HG02981 (cell line): ENCODE measurements around the gene ANKRD44.
A peak's percentile ranks its signal among the peaks of the same experiment; 100 is the strongest.

ENCODE experiments used
- ATAC-seq: cut with Tn5 transposase; IDR thresholded peaks from one replicate; pipeline ENCODE4 v1.9.1; 2021; ENCODE audit warnings: mild to moderate bottlenecking, moderate library complexity; ENCODE audit not compliant: unreplicated experiment

ANKRD44 gene

GRCh38 chr2:197007716-197008628, 302.6 kb downstream of the ANKRD44 start:
- no peak for ATAC-seq

DNA sequence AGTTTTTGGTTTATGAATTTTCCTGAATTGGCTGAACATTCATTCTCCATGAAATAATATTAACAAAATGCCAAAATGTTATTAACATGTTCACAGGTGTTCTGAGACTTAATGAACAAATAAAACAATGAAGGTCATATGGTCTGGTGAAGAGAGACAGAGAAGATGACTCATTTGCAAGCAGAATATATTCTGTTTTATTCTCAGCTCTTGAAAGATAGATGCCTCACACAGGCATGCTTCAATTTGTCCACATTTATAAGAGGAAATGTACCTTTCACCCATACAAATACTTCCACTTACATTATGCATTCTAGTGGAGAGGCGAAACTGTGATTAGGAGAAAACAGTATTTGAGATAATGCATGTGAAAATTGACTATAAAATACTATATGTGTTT, 308.7 kb downstream of the ANKRD44 start:
- ATAC-seq = no peak

GRCh38 chr2:196995757-196996314, 314.7 kb downstream of the ANKRD44 start:
- ATAC-seq = no peak

DNA sequence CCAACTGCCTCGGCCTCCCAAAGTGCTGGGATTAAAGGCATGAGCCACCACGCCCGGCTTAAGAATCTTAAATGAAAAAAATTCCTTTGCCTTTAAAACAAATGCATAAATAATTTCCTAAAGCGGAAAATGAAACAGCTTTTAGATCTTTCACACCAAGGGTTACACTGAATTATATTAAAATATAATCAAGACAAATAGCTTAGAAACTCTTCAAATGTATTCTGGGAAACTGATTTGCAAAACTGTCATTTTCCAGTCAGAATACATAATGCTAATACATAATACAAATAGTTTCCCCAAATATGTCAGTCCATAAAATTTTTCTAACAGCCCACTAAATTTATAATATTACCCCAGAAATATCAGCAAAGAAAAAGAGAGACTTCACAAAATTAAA, 315.8 kb downstream of the ANKRD44 start:
- ATAC-seq = no peak

- ATAC-seq = no peak
These were observed 317.0 kb downstream of the ANKRD44 start for GRCh38 chr2:196993617-196994016.

- no peak for ATAC-seq
These were observed 318.1 kb downstream of the ANKRD44 start for GRCh38 chr2:196992466-196992865.

DNA sequence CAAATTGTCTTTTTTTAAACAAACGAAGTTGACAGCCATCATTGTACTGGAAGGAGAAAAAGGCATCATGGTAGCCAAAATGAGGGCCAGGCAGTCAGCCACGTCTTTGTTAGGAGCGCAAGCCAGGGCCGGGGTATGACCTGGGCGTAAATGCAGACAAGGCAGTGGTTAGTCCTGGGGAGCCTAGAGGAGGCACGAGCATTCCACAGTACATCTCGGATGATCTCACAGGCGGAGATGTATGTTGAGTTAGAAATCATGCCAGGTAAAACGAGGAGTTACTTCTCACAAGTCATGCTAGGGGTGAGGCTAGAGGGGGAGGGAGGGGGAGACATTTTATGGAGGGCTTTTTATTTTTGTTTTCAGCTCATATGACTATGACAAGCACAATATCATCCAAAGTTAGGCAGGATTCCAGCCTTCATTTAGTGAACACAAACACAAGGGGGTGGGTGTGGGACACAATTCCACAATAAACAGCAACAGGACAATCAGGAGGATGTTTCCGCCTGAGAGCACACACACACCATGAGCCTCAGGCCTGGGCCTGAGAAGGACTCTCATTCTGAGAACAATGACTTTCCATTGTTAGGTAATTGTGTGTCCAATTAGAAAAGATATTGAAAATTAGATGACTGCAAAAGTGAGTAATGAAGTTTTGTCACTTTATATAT, 319.7 kb downstream of the ANKRD44 start:
- ATAC-seq = no peak

DNA sequence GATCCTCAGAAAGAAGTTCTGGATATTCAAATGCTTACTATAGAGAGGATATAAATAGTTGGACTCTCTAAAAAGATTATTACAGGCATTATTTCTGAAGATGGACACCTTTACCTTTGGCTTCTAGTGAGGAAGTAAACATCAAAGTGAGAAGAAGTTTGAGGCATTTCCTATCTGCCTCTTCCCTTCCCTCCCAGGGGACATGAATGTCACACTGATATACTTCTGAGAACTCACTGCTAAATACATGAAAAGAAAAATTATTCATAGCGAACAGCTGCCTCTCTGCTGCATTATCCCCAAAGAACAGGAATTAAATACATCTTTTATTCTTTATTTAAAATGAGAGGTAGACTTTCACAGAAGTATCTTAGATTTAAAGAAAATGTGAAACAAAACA, 320.5 kb downstream of the ANKRD44 start:
- no peak for ATAC-seq

GRCh38 chr2:196989496-196989895, 321.1 kb downstream of the ANKRD44 start:
- ATAC-seq = no peak

DNA sequence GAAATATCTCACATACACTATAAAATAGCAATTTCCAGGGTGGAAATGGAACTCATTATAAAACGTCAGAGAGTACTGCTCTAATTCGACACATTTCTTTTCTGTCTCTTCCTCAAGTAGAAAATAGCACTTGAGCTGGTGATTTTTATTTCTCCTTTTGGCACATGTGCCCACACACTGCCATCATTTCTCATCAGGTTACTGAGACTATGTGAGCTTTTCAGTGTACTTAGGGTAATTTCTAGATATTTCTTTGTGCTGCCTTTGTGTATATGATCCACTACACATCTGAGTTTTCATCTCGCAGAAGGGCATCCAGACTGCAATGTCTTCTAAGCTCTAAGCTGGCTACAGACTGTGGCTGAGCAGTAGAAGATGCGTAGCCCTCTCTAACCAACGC, 321.9 kb downstream of the ANKRD44 start:
- no peak for ATAC-seq

DNA sequence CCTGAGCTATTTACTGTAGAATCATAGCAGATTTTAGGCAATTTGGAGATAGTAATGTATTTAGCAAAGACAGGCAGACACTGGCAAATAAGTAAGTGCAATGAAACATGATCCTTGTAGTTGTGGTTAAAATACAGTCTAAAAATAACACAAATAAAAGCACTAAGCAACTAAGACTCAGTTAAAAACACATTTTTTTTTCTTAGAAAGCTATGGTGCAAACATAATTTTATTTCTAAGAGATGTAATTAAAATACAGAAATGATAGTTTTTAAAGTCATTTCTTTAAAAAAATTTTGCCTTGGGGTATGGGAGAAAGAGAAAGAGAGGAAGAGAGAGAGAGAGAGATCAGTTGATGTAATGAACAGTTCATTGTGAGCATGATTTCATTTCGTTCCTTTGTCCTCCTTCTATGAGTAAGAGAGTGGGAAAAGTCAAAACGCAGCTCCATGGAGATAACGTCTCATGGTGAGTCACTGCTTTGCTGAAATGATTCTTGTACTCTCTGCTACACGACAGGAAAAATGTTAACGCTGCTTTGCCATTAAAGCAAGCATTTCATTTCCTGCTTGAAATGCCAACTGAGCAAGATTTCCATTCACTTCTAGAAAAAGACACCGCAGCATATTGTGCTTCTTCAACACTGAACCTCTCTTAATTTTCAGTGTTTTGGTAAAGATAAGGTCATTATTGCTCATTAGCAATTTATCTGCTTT, 322.8 kb downstream of the ANKRD44 start:
- peak; percentile 62 for ATAC-seq

- no peak for ATAC-seq
These were observed 323.3 kb downstream of the ANKRD44 start for GRCh38 chr2:196987298-196987648.

DNA sequence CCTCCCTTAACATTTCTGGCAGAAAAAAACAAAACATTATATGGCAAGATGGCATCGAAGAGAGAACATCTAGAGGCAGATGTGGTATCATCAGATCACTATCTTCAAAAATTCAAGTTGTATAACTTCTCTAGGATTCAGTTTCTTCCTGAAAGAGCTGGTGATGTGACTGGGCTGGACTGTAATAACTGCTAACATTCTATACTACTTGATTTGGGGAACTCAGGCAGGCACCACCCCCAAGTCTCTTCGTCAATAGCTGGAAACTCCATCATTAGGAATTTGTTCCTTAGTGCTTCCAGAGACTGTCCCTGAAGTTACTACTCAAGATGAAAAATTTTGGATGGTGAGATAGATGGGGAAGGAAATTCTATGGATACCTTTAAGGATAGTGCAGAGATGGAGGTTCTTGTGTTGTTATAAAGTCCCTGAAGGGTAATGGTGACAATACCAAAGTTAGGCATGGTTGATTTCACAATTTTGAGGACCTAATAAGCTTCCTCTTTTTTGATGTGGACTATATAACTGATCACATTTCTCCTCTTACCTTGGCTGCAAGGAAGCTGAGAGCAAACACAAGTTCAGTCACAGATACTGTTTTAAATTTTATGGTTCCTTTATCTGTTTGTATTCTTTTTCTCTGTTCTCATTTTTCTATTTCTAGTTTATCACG, 324.9 kb downstream of the ANKRD44 start:
- no peak for ATAC-seq

DNA sequence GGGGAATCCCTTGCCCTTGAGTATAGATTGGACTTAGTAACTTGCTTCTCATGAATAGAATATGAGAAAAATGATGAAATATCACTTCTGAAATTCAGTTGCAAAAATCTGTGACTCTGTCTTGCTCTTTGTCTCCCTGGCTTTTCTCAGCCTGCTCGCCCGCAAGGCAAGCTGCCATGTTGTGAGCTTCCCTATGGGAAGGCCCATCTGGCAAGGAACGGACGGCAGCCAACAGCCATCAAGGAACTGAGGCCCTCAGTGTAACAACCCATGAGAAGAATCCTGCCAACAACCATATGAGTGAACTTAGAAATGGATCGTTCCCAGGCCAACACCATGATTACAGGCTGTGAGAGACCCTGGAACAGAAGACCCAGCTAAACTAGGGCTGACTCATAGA, 325.7 kb downstream of the ANKRD44 start:
- ATAC-seq = no peak

- no peak for ATAC-seq
These were observed 326.6 kb downstream of the ANKRD44 start for GRCh38 chr2:196983934-196984333.

- no peak for ATAC-seq
These were observed 330.1 kb downstream of the ANKRD44 start for GRCh38 chr2:196980473-196980872.

DNA sequence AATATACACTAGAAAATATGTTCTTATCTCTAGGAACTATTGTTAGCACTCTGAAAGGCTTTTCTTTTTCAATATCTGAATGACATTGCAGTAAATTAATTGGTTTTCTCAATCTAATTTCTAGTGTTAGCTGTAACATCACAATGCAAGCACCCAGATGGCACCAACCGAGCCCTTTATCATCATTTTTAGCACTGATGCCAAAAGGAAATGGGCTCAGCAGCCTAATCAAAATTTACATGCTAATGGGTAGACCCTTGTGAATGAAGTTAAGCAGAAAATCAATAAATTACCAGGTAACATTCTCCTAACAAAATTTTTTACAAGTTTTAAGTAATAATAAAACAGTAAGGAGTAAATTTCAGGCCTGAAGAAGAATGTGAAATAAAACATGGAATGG, 330.6 kb downstream of the ANKRD44 start:
- ATAC-seq = no peak

GRCh38 chr2:196977507-196977906, 333.1 kb downstream of the ANKRD44 start:
- no peak for ATAC-seq

- no peak for ATAC-seq
These were observed 335.6 kb downstream of the ANKRD44 start for GRCh38 chr2:196974970-196975369.

- ATAC-seq = no peak
These were observed 338.9 kb downstream of the ANKRD44 start for GRCh38 chr2:196971574-196972279.
